Caco-2 (cell line): ENCODE results near the gene TRAPPC2L. TPM values are rescaled to one million over a fixed set of nuclear protein-coding genes. Genes with fewer than 3 reads are reported as not detected.

Source experiments
- BruUV-seq: library from RNA; stranded (reverse); fragments of 400-500 nt; replicated peaks from 2 replicates; lab custom pipeline; 2021; lab: Mats Ljungman, UMichigan
- CTCF ChIA-PET: fragments of 300-600 bp; sonication (Branson Sonifier 250); formaldehyde crosslinking; loops from one replicate; lab custom pipeline; 2022; ENCODE audit warnings: antibody characterized with exemption; lab: Charles Lee
- POLR2A ChIA-PET: fragments of 300-600 bp; sonication (Branson Sonifier 250); formaldehyde crosslinking; loops from one replicate; lab custom pipeline; 2022; ENCODE audit warnings: antibody characterized with exemption; lab: Charles Lee
- DNase-seq, 2 experiments: peaks; one replicate each; pipeline versions ENCODE4 v3.0.0 to v3.0.0-alpha.2; 2020 to 2022
- H3K27me3 ChIP-seq: replicated peaks from 2 replicates; pipeline ENCODE4 v1.6.0; 2011; ENCODE audit warnings: low read length; ENCODE audit not compliant: control insufficient read depth, insufficient read depth
- H3K36me3 ChIP-seq: 2 replicates; pipeline ENCODE4 v1.5.1; 2011; ENCODE audit warnings: low read length; ENCODE audit not compliant: control insufficient read depth, insufficient read depth
- H3K4me1 ChIP-seq: fragments of 250-450 bp; sonication (Bioruptor Pico); 2 replicates; pipeline ENCODE4 v1.5.1; 2020; ENCODE audit warnings: mild to moderate bottlenecking
- H3K4me3 ChIP-seq: 2 replicates; pipeline ENCODE4 v1.5.1; 2011; ENCODE audit warnings: low read depth, mild to moderate bottlenecking, control low read depth, low read length
- H3K9me3 ChIP-seq: fragments of 250-450 bp; sonication (Bioruptor Pico); 2 replicates; pipeline ENCODE4 v1.5.1; 2020; ENCODE audit warnings: mild to moderate bottlenecking, moderate library complexity
- H3K27ac Mint-ChIP-seq: one replicate; pipeline ENCODE4 v1.8.0; 2022; ENCODE audit warnings: mixed read lengths; ENCODE audit not compliant: unreplicated experiment
- H3K27me3 Mint-ChIP-seq: one replicate; pipeline ENCODE4 v1.8.0; 2022; ENCODE audit warnings: mixed read lengths; ENCODE audit not compliant: insufficient read depth, unreplicated experiment
- H3K36me3 Mint-ChIP-seq: one replicate; pipeline ENCODE4 v1.8.0; 2022; ENCODE audit warnings: mild to moderate bottlenecking, mixed read lengths; ENCODE audit not compliant: insufficient read depth, unreplicated experiment
- H3K4me1 Mint-ChIP-seq: one replicate; pipeline ENCODE4 v1.8.0; 2022; ENCODE audit warnings: low read depth, mixed read lengths; ENCODE audit not compliant: unreplicated experiment
- H3K4me3 Mint-ChIP-seq: one replicate; pipeline ENCODE4 v1.8.0; 2022; ENCODE audit warnings: mild to moderate bottlenecking, moderate library complexity, mixed read lengths; ENCODE audit not compliant: unreplicated experiment
- H3K9me3 Mint-ChIP-seq: one replicate; pipeline ENCODE4 v1.8.0; 2022; ENCODE audit warnings: mixed read lengths; ENCODE audit not compliant: unreplicated experiment
- intact Hi-C: fragments of 100-400 bp; cut with micrococcal nuclease; formaldehyde crosslinking; loops from one replicate; pipeline ENCODE4 v1.10.0; 2022; ENCODE audit not compliant: unreplicated experiment
- total RNA-seq: library from RNA; stranded (reverse); gene quantifications from 2 replicates; pipeline ENCODE4 v1.2.3, GENCODE V29; 2022
- TF ChIP-seq, protein P1 (sequence below), 2 experiments: fragments of 200-600 bp in 1 of 2; IDR thresholded peaks; 1 replicate in 1 of 2; 2 replicates in 1 of 2; pipeline versions ENCODE4 v1.5.1 to v1.8.0; 2011 to 2022; ENCODE audit warnings: antibody characterized with exemption in 1 of 2, control low read depth in 1 of 2, inconsistent platforms in 1 of 2, low read depth in 1 of 2, low read length in 1 of 2, mild to moderate bottlenecking in 1 of 2, moderate library complexity in 1 of 2; ENCODE audit not compliant: insufficient read depth in 1 of 2, severe bottlenecking in 1 of 2, unreplicated experiment in 1 of 2

The TRAPPC2L gene
- total RNA-seq, 1 experiment from 2014 or later = 179 TPM

DNA sequence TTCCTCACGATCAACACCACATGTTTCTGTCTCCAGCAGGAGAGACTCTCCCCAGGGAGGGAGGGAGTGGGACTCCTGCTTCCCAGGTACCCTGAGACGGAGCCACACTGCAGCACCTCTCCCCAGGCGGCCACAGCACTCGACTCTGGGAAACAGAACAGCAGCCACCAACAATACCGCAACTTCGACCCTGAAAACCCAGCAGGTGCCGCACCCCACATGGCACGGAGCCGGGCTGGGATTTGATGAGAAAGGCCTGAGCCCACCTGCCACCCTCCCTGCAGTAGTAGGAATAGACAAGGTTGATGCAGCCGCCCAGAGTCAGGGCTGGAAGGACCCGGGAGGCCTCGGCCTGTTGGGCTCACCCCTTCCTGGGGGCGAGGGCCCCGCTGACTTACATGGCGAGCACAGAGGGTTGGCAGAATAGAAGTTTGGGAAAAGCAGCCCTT lies 14.6 kb upstream of the TRAPPC2L start:
- Mint-ChIP-seq H3K9me3 (no peaks in the 10 kb centered on the region), H3K4me3 (no peak overlapping the region), H3K4me1 (no peaks in the 10 kb centered on the region), H3K36me3 (peaks cover 19% of the 10 kb centered on the region), H3K27ac (no peak overlapping the region), H3K27me3 (no peaks in the 10 kb centered on the region)
- POLR2A ChIA-PET = no interaction called here
- Histone ChIP-seq H3K9me3 (no peaks in the 10 kb centered on the region), H3K4me1 (no peaks in the 10 kb centered on the region), H3K27me3 (no peaks in the 10 kb centered on the region), H3K4me3 (no peak overlapping the region), H3K36me3 (peaks cover 4% of the 10 kb centered on the region)
- intact Hi-C loops = no loop called here
- TF ChIP-seq, protein P1, sequence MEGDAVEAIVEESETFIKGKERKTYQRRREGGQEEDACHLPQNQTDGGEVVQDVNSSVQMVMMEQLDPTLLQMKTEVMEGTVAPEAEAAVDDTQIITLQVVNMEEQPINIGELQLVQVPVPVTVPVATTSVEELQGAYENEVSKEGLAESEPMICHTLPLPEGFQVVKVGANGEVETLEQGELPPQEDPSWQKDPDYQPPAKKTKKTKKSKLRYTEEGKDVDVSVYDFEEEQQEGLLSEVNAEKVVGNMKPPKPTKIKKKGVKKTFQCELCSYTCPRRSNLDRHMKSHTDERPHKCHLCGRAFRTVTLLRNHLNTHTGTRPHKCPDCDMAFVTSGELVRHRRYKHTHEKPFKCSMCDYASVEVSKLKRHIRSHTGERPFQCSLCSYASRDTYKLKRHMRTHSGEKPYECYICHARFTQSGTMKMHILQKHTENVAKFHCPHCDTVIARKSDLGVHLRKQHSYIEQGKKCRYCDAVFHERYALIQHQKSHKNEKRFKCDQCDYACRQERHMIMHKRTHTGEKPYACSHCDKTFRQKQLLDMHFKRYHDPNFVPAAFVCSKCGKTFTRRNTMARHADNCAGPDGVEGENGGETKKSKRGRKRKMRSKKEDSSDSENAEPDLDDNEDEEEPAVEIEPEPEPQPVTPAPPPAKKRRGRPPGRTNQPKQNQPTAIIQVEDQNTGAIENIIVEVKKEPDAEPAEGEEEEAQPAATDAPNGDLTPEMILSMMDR (IDR thresholded peaks at IDR 0.05; ENCODE audit: insufficient read depth in 1 of 2, low read depth in 1 of 2, low read length in 1 of 2, severe bottlenecking in 1 of 2, unreplicated experiment in 1 of 2) = no peak
- CTCF ChIA-PET = no interaction called here
- no TSS peak for BruUV-seq
- DNase-seq = no peak

- no peak overlapping the region for H3K4me3 Mint-ChIP-seq
- H3K27ac Mint-ChIP-seq = peak overlapping the region; percentile 3
- Histone ChIP-seq H3K4me3 (no peak overlapping the region), H3K4me1 (no peaks in the 10 kb centered on the region), H3K9me3 (no peaks in the 10 kb centered on the region), H3K36me3 (peaks cover 4% of the 10 kb centered on the region), H3K27me3 (no peaks in the 10 kb centered on the region)
- DNase-seq = no peak
- TF ChIP-seq, protein P1 (IDR thresholded peaks at IDR 0.05; ENCODE audit: insufficient read depth in 1 of 2, low read depth in 1 of 2, low read length in 1 of 2, severe bottlenecking in 1 of 2, unreplicated experiment in 1 of 2) = no peak
- no peaks in the 10 kb centered on the region for H3K4me1 Mint-ChIP-seq
- BruUV-seq = no TSS peak
- no peaks in the 10 kb centered on the region for H3K9me3 Mint-ChIP-seq
- no peaks in the 10 kb centered on the region for H3K27me3 Mint-ChIP-seq
- ChIA-PET CTCF (no interaction called here), POLR2A (no interaction called here)
- H3K36me3 Mint-ChIP-seq = peaks cover 20% of the 10 kb centered on the region
- intact Hi-C loops = no loop called here
Observed at GRCh38 chr16:88842806-88843205, 14.1 kb upstream of the TRAPPC2L start.

DNA sequence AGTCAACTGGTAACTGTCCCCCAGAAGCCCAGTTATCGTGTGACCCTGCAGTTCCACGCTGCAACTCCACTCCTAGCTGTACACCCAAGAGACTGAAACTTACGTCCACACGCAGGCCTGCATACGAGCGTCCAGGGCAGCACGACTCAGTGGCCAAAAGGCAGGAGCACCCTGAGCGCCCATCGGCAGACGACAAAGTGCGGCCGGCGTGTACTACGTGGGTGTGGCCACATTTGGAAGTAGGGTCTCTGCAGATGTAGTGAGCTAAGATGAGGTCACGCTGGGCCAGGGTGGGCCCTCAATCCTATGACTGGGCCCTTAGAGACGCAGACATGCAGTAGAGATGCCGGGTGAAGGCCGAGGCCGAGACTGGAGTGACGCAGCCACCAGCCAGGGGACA lies 13.7 kb upstream of the TRAPPC2L start:
- Histone ChIP-seq H3K9me3 (no peaks in the 10 kb centered on the region), H3K27me3 (no peaks in the 10 kb centered on the region), H3K4me1 (no peaks in the 10 kb centered on the region), H3K4me3 (no peak overlapping the region), H3K36me3 (peaks cover 4% of the 10 kb centered on the region)
- DNase-seq = no peak
- no TSS peak for BruUV-seq
- H3K36me3 Mint-ChIP-seq = peaks cover 24% of the 10 kb centered on the region
- no peaks in the 10 kb centered on the region for H3K4me1 Mint-ChIP-seq
- peak overlapping the region; percentile 3 for H3K27ac Mint-ChIP-seq
- TF ChIP-seq, protein P1 (IDR thresholded peaks at IDR 0.05; ENCODE audit: insufficient read depth in 1 of 2, low read depth in 1 of 2, low read length in 1 of 2, severe bottlenecking in 1 of 2, unreplicated experiment in 1 of 2) = no peak
- ChIA-PET CTCF (no interaction called here), POLR2A (no interaction called here)
- H3K9me3 Mint-ChIP-seq = no peaks in the 10 kb centered on the region
- intact Hi-C loops = no loop called here
- H3K27me3 Mint-ChIP-seq = no peaks in the 10 kb centered on the region
- H3K4me3 Mint-ChIP-seq = no peak overlapping the region
